Left ventricle myocardium superior (tissue), 1 donor: Measurements from ENCODE around the gene GORASP2. TPM values are rescaled to one million over a fixed set of nuclear protein-coding genes. Genes with fewer than 3 reads are reported as not detected.

Experiments
- ATAC-seq: fragments of 200-7000 bp; cut with Tn5 transposase; one replicate; pipeline ENCODE4 v1.9.1; 2020; ENCODE audit warnings: mild to moderate bottlenecking, moderate library complexity
- DNase-seq: peaks from one replicate; pipeline ENCODE4 v3.0.0-alpha.2; 2020
- intact Hi-C: fragments of 100-400 bp; cut with micrococcal nuclease; formaldehyde crosslinking; loops from one replicate; pipeline ENCODE4 v1.11.0; 2022
- total RNA-seq: library from RNA; stranded (reverse); fragmentation: NEBNext Ultra II Directional; extraction: Animal tissue kit (Norgen Biotek cat#: 25700); gene quantifications from one replicate; pipeline ENCODE4 v1.2.1, GENCODE V29; 2021
- donor health status: DM: no; HTN: yes; CAD: no; lungs with severe emphysema.

GORASP2 gene
- total RNA-seq, 1 donor from 2014 or later = 59.0 TPM

DNA sequence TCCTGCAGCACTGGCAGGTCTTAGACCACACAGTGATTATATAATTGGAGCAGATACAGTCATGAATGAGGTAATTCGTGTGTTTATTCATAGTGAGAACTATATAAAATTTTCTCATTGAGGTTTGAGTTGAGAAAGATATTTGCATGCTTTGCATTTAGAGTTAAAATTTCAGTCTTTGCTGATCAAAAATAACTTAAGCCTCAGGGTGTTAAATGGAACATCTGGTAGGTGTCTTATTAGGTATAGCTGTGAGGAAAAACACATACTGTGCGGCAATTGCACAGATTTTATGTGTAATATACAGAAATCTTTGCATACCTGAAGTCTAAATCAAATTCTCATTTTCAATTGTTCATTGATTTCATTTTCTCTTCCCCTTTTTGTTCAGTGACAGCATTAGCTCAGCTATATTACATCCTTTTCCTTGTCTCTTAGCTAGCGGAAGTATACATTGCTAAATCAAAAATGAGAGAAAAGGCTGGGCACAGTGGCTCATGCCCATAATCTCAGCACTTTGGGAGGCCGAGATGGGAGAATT lies 21.2 kb downstream of the GORASP2 start:
- intact Hi-C loops = no loop called here
- no peak for DNase-seq
- ATAC-seq = no peak

DNA sequence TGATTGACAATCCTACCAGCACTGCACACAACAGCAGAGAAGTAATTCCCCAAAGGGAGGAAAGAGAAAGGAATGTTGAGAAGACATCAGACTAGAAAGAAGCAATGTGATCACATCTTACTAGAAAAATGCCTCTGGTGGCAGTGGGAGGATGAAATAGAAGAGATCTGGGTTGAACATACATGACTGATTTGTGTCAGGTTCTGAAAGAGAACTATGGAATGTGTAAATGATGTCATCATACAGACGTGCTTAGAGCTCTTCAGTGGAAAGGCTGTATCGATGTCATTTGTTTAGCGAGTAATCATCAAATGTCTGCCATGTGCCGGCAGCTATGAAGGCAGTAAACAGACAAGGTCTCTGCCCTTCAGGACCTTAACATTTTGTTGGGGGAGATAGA lies 24.9 kb downstream of the GORASP2 start:
- no peak for ATAC-seq
- intact Hi-C loops = no loop called here
- no peak for DNase-seq

DNA sequence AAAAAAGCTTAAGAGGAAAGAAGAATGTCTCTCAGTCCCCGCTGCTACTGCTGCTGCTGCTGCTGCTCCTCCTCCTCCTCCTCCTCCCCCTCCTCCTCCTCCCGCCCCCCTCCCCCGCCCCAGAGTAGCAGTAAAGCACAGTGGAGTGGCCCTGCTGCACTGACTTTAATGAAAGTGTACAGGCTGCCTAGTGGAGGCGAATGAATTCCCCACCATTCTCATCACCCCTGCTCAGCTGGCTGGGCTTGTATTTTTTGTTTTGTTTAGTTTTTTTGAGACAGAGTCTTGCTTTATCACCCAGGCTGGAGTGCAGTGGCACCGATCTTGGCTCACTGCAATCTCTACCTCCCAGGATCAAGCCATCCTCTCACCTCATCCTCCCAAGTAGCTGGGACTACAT lies 34.3 kb downstream of the GORASP2 start:
- intact Hi-C loops = no loop called here
- ATAC-seq (no peak), DNase-seq (no peak)

DNA sequence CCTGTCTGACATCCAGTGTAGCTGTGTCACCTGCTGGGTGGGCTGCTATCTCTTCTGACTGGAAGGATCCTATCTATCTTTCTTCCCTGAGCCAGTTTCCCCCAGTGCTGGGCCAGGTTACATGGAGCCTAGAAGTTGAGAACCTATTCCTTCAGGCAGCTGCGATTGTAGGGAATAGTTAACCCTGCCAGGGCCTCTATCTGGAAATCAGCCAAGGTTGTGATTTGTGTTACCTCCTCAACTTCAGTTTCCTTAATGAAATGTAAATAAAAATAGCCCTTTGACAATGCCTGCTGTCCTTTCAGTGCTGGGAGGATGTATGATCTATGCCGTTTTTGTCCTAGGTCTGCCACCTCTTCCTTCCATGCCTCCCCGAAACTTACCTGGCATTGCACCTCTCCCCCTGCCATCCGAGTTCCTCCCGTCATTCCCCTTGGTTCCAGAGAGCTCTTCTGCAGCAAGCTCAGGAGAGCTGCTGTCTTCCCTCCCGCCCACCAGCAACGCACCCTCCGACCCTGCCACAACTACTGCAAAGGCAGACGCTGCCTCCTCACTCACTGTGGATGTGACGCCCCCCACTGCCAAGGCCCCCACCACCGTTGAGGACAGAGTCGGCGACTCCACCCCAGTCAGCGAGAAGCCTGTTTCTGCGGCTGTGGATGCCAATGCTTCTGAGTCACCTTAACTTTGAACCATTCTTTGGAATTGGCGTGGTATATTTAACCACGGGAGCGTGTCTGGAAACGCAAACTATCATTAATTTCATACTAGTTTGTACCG lies 36.6 kb downstream of the GORASP2 start:
- intact Hi-C loops = no loop called here
- no peak for ATAC-seq
- no peak for DNase-seq

DNA sequence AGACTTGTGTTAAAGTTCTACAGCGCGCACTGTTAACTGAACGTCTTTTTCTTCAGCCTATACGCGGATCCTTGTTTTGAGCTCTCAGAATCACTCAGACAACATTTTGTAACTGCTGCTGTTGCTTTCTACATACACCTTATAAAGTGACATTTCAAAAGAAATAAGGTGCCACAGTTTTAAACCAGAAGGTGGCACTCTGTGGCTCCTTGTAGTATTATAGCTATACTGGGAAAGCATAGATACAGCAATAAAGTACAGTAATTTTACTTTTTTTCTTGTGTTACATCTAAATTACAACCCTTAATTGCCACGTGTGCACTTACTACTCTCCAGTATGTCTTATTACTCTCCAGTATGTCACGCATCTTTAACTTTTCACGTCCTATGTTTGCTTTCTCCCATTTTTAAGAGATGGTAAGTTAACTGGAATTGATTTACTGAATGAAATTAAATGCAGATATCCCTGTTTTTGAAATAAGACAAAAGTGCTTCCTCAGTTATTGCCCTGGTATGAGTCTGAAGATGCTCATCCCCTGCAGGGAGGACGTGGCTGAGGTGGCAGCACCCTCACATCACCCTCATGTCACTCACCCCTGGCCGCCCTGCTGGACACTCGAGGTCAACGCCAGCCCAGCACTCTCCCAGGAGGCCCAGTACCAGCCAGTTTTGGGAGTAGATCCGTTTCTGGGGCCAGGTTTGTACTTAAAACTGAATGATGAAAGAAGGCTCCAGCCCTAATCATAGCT lies 37.8 kb downstream of the GORASP2 start:
- no peak for DNase-seq
- intact Hi-C loops = no loop called here
- peak; percentile 21 for ATAC-seq

DNA sequence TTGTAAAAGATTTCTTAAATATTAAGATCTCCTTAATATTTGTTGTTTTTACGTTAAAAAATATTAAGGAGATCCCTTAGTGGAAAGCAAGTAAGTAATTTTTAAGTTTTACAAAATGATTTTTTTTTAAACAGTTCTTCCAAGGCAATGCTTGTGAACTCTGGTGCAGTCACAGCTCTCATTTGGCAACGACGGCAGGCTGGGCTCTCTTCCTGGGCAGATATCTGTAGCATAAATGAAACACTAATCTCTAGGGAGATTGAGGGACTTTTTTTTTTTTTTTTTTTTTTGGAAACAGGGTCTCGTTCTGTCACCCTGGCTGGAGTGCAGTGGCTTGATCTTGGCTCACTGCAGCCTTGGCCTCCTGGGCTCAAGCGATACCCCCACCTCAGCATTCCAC lies 38.5 kb downstream of the GORASP2 start:
- ATAC-seq = no peak
- intact Hi-C loops = no loop called here

GRCh38 chr2:170968205-170969003 lies 39.4 kb downstream of the GORASP2 start:
- no peak for ATAC-seq
- no peak for DNase-seq
- intact Hi-C loops = no loop called here

More for the DNA sequence above, 38.5 kb downstream of the GORASP2 start:
- DNase-seq = peak; percentile 36

GRCh38 chr2:170969030-170969429 lies 40.0 kb downstream of the GORASP2 start:
- no peak for DNase-seq
- ATAC-seq = no peak
- intact Hi-C loops = no loop called here

DNA sequence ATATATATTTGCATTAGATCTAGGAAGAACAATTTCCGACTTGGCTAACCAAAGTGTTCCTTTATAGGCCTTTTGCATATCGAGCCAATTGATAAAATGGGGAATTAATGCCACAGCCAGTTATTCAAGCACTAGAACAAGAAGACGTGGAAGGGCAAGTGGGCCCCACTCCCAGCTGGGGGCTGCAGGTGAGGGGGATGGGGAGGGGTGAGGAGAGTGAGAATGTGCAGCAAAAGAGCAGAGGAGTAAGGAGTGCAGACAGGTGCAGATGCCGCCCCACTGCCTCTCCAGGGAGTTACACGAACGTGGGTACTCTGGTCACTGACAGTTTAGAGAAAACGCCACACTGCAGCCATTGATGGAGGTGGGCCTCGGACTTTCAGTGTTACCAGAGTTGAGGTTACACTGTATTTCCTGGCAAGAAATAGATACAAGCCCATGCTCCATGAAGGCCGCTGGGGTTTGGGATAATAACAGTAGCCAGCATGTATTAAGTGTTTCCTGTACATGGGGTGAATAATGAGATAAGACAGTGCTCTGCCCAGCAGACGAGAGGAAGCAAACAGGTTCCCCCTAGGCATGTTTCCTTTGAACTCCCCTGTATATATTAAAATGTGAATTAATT lies 40.9 kb downstream of the GORASP2 start:
- ATAC-seq (no peak), DNase-seq (no peak)
- intact Hi-C loops = loop anchor here (5.0 kb wide), 1 partner anchor 447 kb away; no protein-coding TSS in a partner anchor

DNA sequence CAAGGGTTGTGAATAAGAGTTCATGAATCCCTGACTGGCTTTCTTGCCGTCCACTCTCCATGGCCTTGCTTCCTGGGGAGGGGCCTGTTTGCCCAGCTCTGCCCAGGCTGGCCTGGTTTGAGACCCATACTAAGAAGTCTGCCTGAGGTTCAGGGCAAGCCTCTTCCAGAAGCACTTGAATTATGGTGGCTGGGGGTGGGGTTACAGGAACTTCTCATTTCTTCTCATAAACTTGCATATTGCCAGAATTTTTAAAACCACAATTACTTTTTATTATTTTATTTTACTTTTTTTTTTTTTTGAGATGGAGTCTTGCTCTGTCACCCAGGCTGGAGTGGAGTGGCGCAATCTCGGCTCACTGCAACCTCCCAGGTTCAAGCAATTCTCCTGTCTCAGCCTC lies 42.0 kb downstream of the GORASP2 start:
- intact Hi-C loops = loop anchor here (5.0 kb wide), 1 partner anchor 446 kb away; no protein-coding TSS in a partner anchor
- ATAC-seq (no peak), DNase-seq (no peak)

DNA sequence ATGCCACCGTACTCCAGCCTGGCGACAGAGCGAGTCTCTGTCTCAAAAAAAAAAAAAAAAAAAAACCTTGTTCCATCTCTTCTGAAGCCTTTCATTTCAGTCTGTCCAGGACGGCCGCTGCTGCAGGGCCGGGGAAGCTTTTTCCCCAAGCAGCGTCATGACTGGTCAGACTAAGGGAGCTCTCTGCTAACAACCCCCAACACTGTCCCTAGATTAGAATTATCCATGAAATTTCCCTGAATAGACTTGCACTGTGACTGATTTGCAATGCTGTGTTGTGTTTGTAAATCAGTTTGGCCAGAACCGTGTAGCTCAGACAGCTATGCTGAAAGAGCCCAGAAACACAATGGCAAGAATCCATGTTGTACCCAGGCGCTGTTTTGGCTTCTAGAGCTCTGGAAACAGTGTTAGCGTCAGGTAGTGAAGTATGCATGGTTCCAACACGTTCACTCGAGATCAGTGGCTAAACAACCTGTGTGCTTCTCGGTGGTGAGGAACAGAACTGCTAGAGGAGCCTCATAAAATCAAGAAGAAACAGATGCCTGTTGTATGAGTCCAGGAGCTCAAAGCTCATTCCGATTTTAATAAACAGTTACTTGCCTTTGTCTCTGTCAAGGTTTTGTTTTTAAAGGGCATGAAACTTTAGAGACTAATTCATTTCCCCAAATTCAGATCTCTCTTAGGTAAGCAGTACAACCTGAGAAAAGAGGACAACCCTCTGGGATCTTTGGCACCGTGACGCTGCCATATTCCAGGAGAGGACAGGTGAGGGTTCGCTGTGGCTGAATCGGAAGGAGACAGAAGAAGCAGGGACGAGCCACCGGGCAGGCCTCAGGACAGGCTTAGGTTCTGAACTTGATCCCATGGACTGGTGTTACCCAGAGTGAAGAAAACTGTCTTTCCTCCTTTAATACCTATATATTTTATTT lies 43.5 kb downstream of the GORASP2 start:
- no peak for DNase-seq
- intact Hi-C loops = loop anchor here (5.0 kb wide), 1 partner anchor 445 kb away; no protein-coding TSS in a partner anchor
- no peak for ATAC-seq

DNA sequence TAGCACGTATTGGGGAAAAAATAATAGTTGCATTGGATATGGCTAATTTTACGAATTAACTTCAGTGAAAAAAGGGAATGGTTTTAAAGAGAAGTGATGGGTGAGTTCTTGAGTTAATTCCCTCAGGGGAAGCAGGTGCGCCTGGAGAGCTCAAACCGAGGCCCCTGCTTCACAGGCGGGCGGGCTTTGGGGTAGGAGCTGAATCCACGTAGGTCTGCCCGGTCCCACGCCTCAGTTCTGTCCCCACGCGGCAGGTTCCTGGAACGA lies 44.1 kb downstream of the GORASP2 start:
- ATAC-seq = no peak
- no peak for DNase-seq
- intact Hi-C loops = loop anchor here (5.0 kb wide), 1 partner anchor 444 kb away; no protein-coding TSS in a partner anchor

GRCh38 chr2:170973492-170974303 lies 44.6 kb downstream of the GORASP2 start:
- intact Hi-C loops = loop anchor here (5.0 kb wide), 1 partner anchor 444 kb away; no protein-coding TSS in a partner anchor
- ATAC-seq (peak; percentile 98), DNase-seq (peak; percentile 93)

DNA sequence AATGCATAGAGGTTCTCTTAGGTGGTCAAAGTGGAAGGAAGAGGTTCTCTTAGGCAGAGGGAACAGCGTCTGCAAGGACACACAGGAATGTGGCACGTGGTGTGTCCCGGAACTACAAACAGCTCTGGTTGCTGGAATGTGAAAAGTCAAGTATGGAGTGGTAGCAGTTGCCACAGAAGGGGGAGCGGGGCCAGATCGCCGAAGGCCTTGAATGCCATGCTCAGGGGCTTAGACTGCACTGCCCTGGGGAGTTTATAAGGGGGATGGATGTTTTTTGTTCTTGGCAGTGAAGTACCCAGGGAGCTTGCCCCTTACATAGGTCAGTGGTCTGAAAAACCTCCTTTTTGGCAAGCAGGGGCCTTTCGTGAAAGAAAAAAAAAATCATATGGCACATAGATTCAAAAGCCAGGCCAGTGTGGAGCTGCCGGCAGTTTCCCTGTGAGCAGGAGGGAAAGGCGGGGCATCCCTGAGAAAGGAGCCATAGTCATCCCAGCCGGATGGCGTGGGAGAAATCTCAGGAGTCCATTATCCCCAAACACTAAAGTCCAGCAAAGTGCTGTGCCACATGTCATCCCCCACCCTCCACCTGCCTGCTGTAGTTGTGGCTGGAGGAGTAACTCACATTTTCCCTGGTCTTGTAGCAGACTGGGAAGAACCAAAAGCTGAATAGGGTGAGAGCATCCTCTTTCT lies 45.4 kb downstream of the GORASP2 start:
- ATAC-seq (no peak), DNase-seq (no peak)
- intact Hi-C loops = loop anchor here (5.0 kb wide), 1 partner anchor 443 kb away; no protein-coding TSS in a partner anchor

DNA sequence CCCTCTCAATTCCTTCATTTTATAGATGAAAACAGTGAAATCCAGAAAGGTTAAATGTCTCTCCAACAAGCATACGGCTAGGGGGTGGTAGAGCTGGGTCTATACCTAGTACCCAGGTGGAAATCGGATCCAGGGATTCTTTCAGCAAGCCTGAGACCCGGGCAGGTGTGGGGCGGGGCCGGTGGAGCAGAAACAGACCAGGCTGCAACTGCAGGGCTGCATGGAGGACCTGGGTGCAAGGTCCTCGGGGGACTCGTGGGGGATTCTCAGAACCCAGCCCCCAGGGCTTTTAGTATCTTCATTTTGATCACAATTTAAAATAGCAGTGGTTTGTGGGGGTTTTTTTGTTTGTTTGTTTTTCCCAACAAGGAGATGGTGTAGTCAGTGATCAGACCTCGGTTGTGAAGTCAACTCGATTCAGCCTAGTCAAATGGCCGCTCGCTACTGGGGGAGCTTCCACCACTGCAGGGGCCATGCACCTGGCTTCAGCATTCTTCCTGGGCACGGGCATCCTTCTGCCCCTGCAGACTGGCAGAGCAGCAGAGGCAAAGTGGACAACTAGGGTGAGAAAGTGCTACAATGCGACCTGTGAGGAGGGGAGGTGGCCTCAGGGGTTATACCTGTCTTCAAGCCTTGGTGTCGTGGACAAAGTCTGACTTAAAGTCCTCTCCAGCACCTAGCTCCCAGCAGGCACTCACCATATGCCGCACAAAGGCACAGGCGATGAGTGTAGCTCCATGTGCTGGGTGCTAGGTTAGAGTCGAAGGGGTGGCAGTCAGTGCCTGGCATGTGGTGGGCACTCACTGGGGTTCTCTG lies 46.3 kb downstream of the GORASP2 start:
- intact Hi-C loops = no loop called here
- ATAC-seq (no peak), DNase-seq (no peak)

DNA sequence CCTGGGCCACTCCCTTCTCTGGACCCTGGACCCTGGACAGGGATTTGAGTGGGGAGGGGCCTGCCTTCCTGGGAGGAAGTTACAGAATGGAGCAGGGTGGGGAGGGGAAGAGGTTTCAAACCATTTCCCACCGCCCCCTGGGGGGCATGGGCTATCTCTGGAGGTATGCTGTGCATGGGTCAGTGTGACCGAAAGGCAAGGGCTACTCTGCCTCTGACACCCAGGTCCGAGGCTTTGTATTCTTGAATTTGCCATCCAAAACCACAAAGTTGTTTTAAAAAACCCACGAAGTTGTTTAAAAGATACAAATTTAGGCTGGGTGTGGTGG lies 46.9 kb downstream of the GORASP2 start:
- ATAC-seq (no peak), DNase-seq (no peak)
- intact Hi-C loops = no loop called here
